Inflammatory macrophage treated with lipopolysaccharide for 4 hours (primary cell): ENCODE measurements around the gene NLRP1.
"Not testable (repeated sequence)": the region's sequence is repeated elsewhere in the genome, so short reads cannot be mapped to it uniquely, and the experiment has no call there.

ENCODE experiments used
- DNase-seq: peaks from one replicate; pipeline ENCODE4 v3.0.0-alpha.2; 2020

The NLRP1 gene

DNA sequence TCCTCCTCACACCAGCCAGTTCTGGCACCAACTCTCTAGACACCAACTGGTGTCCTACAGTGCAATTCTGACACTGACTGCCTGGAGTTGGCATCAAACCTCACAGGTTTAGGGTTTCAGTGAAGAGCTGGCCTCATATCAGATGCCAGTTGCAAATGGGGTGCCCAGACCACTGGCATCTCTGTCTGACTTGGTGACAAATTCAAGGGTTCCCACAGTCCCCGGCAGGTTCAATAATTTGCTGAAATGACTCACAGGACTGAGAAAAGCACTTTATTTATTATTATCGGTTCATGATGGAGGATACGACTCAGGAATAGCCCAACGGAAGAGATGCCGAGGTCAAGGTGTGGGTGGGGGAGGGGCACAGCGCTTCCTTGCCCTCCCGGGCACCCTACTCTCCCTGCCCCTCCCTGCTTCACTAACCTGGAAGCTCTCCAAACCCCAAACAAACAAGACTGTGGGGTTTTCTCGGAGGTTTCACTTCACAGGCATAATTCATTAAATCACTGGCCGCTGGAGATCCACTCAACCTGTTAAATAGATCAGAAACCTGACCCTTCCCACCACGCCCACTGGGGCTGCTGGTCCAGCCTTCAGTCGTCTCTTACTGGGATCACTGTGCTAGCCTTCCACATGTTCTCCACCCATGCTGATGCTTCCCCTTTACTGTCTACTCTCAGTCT is 1.7 kb upstream of the NLRP1 start:
- DNase-seq: peak; percentile 4

GRCh38 chr17:5585287-5585794 is 1.0 kb upstream of the NLRP1 start:
- DNase-seq: no peak

DNA sequence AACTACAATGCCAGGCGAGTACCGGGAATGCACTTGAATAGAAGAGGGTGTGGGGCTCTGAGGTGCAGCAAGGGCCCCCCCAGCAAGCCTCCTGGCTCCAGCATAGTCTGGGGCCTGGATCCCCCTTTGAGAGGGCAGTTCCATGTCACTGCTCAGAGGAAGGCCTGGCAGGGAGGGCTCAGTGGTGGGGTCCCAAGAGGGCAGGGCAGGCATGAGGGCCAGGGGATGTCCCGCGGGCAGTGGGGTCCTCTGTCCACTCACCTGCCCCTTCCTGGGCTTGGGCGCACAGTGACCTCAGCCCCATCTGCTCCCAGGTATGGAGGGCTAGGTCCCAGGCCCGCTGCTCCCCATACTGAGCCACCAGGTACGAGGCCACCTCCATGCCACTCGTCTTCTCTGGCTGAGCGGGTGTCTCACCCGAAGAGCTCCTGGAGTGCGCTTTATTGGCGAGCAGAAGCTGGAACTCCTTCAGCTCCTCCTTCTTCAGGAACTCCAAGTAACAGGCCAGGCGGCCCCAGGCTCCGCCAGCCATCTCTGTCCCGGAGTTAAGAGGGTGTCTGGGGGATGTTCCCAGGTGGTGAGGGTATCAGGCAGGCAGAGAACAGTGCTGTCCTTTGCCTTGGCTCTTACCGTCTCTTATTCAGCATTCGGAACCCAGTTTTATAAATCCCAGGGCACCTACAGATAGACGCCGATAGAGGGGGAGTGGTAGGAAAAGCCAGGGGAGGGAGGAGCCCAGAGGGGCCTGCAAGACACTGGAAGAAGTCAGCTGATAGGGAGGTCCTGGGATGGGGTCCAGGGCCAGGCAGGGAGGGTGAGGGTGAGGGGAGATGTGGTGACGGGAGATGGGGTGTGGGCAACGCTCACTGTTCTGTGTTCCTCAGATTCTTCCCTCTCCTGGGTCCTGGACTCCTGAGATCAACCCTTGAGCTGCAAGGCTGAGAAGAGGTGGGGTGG is 605 bp downstream of the NLRP1 start:
- DNase-seq: peak; percentile 50

DNA sequence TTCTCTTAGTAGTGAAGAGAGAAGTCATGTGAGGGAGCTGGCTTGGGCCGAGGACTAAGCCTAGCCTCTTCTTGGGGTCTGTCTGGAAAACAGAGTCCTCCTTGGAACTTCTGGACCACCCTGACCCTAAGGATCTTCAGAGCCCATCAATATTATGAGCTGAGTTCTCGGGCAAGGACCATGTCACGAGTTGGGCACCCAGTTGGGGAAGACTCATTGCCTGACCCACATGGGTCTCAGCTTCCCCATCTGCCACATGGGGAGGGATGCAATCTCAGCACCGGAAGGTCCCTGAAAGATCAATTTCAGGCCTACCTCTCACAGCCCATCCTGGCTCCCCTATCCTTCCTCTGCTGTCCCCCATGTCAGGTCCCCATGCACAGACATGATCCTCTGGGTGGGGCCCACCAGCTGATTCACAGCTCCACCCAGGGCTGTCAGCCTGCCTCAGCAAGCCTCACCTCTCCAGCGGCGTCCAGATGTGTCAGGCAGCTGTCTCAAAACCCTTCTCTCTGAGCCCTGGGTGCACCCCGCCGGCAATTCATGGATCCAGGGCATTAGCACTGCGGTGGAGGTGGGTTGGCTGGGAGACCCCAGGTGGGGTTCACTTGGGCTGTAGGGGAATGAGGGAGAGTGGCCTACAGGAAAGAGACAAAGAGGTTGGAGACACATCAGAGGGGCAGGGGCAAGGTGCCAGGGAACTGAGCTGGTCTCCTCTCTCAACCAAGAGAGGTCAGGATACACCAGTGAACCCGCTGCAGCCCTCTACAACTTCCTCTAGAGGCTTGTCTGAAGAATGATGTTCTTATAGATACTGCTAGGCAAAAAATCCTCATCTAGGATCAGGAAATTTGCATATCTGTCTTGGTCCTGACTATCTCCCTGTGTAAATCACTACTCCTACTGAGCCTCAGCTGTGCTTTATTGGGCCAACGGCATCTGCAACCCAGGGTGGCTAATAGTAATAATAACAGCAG is 1.8 kb downstream of the NLRP1 start:
- DNase-seq: peak; percentile 21

- DNase-seq: no peak
Observed at GRCh38 chr17:5581655-5582054, 2.7 kb downstream of the NLRP1 start.

- DNase-seq: no peak
Observed at GRCh38 chr17:5580969-5581368, 3.3 kb downstream of the NLRP1 start.

DNA sequence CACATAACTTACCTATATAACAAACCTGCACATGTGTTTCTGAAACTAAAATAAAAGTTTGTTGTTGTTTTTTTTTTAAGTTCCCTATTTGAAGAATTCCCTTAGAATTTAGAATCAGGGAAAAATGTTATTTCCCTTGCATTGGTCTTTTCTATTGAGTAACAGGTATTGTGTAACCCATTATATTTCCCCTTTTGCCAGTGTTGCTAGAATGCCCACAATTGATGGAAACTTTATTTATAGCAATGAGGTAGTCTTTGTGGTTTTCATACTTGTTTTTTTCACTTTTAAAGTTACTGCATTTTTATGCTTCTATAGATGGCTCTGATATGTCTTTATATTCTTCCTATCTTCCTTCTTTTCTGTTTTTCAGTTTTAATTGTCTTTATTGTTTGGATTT is 3.9 kb downstream of the NLRP1 start:
- peak; percentile 93 for DNase-seq

GRCh38 chr17:5578768-5579167 is 5.5 kb downstream of the NLRP1 start:
- not testable (repeated sequence) for DNase-seq

- not testable (repeated sequence) for DNase-seq
Observed at GRCh38 chr17:5573017-5573416, 11.3 kb downstream of the NLRP1 start.

GRCh38 chr17:5571281-5571680 is 13.0 kb downstream of the NLRP1 start:
- peak; percentile 5 for DNase-seq

GRCh38 chr17:5565808-5566207 is 18.5 kb downstream of the NLRP1 start:
- DNase-seq: no peak

- no peak for DNase-seq
Observed at GRCh38 chr17:5563456-5563855, 20.9 kb downstream of the NLRP1 start.

DNA sequence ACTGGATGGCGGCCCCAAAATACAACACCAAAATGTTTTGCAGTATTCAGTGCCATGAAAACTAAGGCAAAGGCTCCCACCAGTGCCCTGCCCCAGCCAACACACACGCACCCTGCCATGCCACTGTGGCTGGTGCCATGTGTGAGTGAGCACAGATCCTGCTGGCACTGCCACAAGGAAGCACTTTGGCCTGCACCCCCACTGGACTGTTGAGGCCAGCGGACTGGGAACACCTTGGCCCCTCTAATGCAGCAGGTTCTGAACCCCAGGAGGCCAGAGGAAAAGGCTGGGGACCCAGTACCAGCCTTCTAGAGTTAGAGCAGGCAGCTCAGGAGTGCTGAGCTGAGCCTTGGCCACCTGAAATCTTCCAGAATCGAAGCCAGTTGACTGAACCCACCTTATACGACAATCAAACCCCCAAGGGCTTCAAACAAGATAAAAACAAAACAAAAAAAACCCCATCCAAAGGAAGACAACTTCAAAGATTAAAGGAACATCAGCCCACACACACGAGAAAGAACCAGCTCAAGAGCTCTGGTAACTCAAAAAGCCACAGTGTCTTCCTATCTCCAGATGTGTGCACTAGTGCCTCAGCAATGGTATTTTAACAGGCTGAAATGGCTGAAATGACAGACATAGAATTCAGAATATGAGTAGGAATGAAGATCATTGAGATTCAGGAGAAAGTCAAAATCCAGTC is 21.5 kb downstream of the NLRP1 start:
- DNase-seq: no peak

GRCh38 chr17:5561736-5562571 is 22.4 kb downstream of the NLRP1 start:
- DNase-seq: no peak

GRCh38 chr17:5560361-5560988 is 23.8 kb downstream of the NLRP1 start:
- DNase-seq: no peak

DNA sequence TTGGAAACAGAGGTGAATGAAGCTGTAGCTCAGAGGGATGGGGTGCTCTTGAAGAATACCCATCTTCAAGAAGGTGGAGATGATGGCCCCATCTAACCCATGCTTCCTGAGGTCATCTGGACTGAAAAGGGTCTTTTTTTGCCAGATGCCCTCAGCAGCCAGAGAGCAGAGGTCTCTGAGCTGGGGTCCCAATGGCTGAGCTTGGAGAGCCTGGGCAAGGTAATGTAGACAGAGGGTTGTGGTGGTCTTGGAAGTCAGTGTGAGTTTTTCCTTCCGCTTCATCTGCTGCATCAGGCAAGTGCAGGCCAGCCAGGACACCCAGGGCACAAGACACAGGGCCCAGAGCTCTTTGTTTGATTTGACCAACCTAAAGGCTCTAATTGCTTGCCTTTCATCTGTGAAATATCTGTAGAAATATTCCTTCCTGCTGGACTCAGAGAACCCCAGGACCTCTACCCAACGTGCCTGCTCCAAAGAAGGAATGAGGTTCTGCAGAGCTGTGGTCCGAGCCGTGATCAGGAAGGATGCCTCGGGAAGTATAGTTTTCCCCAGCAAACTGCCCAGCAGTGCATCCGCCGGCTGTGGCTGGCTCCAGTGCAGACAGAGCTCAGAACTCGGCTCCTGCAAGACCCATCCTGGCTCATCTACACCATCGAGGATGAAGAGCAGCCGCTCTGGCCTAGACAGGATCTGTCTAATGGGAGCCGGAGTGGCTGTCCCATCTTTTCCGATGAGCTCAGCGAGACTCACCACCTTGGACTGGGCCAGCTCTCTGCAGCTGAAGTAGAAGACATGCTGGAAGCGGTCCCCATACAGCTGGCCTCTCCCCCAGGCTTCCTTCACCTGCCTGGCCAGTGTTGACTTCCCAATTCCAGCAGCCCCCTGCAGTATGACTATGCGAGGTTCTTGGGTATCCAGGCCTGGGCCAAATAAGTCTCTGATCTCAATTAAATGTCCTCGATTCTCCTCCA is 25.2 kb downstream of the NLRP1 start:
- no peak for DNase-seq

- no peak for DNase-seq
Observed at GRCh38 chr17:5557990-5558389, 26.3 kb downstream of the NLRP1 start.

GRCh38 chr17:5557485-5557884 is 26.8 kb downstream of the NLRP1 start:
- DNase-seq: peak; percentile 79

GRCh38 chr17:5555254-5555653 is 29.1 kb downstream of the NLRP1 start:
- DNase-seq: no peak
